KMS-11 (cell line): ENCODE data around the gene ZNF275.

Source experiments
- H2AFZ ChIP-seq: fragments of 200-600 bp; sonication (generic); 2 replicates; pipeline ENCODE4 v1.6.1; 2016; ENCODE audit warnings: antibody characterized with exemption, mixed run types, low read depth
- H3K27ac ChIP-seq: fragments of 200-600 bp; sonication (generic); 2 replicates; pipeline ENCODE4 v1.6.1; 2016; ENCODE audit warnings: mild to moderate bottlenecking, mixed run types
- H3K27me3 ChIP-seq: fragments of 200-600 bp; sonication (generic); 2 replicates; pipeline ENCODE4 v1.6.1; 2017; ENCODE audit warnings: mild to moderate bottlenecking, low read depth, mixed run types, moderate library complexity; ENCODE audit not compliant: insufficient read depth
- H3K36me3 ChIP-seq: fragments of 200-600 bp; sonication (generic); 2 replicates; pipeline ENCODE4 v1.6.1; 2017; ENCODE audit warnings: mild to moderate bottlenecking, mixed run types; ENCODE audit not compliant: insufficient read depth
- H3K4me1 ChIP-seq: fragments of 200-600 bp; sonication (generic); 2 replicates; pipeline ENCODE4 v1.6.1; 2016; ENCODE audit warnings: mild to moderate bottlenecking, low read depth, mixed run types; ENCODE audit not compliant: poor library complexity, severe bottlenecking
- H3K4me2 ChIP-seq: fragments of 200-600 bp; sonication (generic); 2 replicates; pipeline ENCODE4 v1.7.0; 2016; ENCODE audit warnings: mild to moderate bottlenecking, mixed run types
- H3K4me3 ChIP-seq: fragments of 200-600 bp; sonication (generic); IDR thresholded peaks from 2 replicates; pipeline ENCODE4 v1.6.1; 2017; ENCODE audit warnings: low read depth, low read length, mixed read lengths; ENCODE audit not compliant: insufficient read depth
- H3K79me2 ChIP-seq: fragments of 200-600 bp; sonication (generic); 2 replicates; pipeline ENCODE4 v1.6.1; 2016; ENCODE audit warnings: low read depth, mixed run types; ENCODE audit not compliant: insufficient read depth
- H3K9ac ChIP-seq: fragments of 200-600 bp; sonication (generic); 2 replicates; pipeline ENCODE4 v1.6.1; 2016; ENCODE audit warnings: mild to moderate bottlenecking, mixed run types
- H4K20me1 ChIP-seq: fragments of 200-600 bp; sonication (generic); 2 replicates; pipeline ENCODE4 v1.6.1; 2016; ENCODE audit warnings: mild to moderate bottlenecking, mixed run types; ENCODE audit not compliant: insufficient read depth
- TF ChIP-seq, protein P1 (sequence below): fragments of 200-600 bp; sonication (generic); conservative IDR thresholded peaks from 2 replicates; pipeline ENCODE4 v1.6.1; 2017; ENCODE audit warnings: low read depth, mild to moderate bottlenecking, antibody characterized with exemption, low read length, moderate library complexity, mixed read lengths

ZNF275 gene

GRCh38 chrX:153395613-153396319 lies 61.8 kb downstream of the ZNF275 start:
- Histone ChIP-seq H3K27ac (no peak overlapping the region), H3K4me2 (no peak overlapping the region), H3K4me1 (no peaks in the 10 kb centered on the region), H3K4me3 (no peak overlapping the region), H3K36me3 (no peaks in the 10 kb centered on the region), H2AFZ (no peak overlapping the region), H3K27me3 (no peaks in the 10 kb centered on the region), H3K9ac (no peak overlapping the region), H4K20me1 (no peaks in the 10 kb centered on the region), H3K79me2 (no peaks in the 10 kb centered on the region)
- TF ChIP-seq, protein P1, sequence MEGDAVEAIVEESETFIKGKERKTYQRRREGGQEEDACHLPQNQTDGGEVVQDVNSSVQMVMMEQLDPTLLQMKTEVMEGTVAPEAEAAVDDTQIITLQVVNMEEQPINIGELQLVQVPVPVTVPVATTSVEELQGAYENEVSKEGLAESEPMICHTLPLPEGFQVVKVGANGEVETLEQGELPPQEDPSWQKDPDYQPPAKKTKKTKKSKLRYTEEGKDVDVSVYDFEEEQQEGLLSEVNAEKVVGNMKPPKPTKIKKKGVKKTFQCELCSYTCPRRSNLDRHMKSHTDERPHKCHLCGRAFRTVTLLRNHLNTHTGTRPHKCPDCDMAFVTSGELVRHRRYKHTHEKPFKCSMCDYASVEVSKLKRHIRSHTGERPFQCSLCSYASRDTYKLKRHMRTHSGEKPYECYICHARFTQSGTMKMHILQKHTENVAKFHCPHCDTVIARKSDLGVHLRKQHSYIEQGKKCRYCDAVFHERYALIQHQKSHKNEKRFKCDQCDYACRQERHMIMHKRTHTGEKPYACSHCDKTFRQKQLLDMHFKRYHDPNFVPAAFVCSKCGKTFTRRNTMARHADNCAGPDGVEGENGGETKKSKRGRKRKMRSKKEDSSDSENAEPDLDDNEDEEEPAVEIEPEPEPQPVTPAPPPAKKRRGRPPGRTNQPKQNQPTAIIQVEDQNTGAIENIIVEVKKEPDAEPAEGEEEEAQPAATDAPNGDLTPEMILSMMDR, result no peak

DNA sequence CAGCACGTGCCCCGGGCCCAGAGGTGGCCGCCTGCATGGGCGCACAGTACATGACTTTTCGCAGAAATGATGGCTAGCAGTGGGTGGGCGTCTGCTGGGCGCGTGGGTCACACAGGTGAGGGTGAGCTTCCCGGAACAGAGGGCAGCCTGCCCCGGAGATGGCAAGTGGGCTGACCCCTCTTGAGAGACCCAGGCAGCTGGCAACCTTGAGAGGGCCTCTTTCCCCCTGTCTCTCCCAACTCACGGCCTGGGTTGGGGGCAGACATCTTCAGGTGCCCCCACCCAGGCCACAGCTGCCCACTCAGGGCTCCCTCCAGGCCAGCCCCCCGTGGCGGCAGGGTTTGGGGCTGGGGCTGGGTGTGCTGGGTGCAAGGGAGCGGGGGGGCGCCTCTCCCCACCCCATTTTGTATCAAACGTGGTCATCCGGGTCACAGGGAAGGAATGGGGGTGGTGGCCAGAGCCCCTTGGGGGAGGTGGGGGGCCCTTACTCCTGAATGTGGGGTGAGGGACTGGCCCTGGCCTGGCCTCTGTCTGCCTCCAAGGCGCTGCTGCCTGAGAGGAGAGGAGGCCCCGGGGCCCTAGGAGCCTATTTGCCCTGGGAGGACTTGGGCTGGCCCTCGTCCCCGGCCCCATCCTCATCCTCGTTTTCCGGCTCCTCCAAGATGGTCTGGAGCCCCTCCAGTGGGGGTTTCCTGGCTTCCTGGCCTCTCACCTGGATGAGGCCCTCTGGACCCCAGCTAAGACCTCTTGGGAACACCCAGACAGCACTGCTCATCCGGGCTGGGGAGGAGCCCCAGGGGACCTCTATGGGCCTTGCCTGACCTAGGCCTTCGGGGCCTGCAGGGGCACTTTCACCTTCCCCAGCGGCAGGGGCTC lies 62.6 kb downstream of the ZNF275 start:
- H3K27me3 ChIP-seq, result no peaks in the 10 kb centered on the region
- H3K27ac ChIP-seq, result no peak overlapping the region
- no peaks in the 10 kb centered on the region for H3K4me1 ChIP-seq
- H4K20me1 ChIP-seq, result no peaks in the 10 kb centered on the region
- TF ChIP-seq, protein P1, result no peak
- no peak overlapping the region for H3K9ac ChIP-seq
- no peaks in the 10 kb centered on the region for H3K79me2 ChIP-seq
- no peaks in the 10 kb centered on the region for H3K36me3 ChIP-seq
- H2AFZ ChIP-seq, result no peak overlapping the region
- H3K4me3 ChIP-seq, result no peak overlapping the region
- H3K4me2 ChIP-seq, result no peak overlapping the region

DNA sequence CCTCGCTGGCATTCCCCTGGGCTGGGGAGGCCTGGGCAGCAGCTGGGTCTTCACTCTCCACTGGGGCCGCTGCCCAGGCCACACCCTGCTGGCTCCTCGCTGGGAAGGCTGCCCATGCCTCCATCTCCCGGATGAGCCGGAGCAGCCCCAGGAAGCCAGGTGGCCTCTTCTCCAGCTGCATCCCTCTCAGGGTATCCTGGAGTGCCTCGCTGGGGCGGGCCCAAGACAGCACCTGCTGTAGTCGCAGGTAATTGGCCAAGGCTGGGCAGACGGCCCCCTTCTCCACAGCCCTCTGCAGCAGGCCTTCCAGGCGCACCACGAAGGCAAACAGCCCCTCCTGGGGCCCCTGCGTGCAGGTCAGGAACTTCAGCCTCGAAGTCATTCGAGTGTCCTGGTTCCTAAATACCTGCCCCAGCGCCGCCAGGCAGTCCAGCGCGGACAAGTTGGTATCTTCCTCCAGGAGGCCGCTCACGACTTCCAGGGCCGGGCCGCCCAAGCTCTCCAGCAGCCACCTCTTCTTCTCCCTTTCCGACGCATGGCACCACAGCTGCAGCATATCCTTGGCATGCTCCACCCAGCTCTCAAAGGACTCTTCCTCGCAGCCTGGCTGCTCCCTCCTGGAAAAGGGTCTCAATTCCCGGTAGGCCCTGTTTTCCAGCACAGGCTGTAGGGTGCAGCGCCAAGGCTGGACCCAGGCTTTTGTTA lies 63.5 kb downstream of the ZNF275 start:
- Histone ChIP-seq H3K4me2 (no peak overlapping the region), H3K79me2 (no peaks in the 10 kb centered on the region), H4K20me1 (no peaks in the 10 kb centered on the region), H3K9ac (no peak overlapping the region), H3K27me3 (no peaks in the 10 kb centered on the region), H3K27ac (no peak overlapping the region), H2AFZ (no peak overlapping the region), H3K4me3 (no peak overlapping the region), H3K4me1 (no peaks in the 10 kb centered on the region), H3K36me3 (no peaks in the 10 kb centered on the region)
- TF ChIP-seq, protein P1, result no peak

DNA sequence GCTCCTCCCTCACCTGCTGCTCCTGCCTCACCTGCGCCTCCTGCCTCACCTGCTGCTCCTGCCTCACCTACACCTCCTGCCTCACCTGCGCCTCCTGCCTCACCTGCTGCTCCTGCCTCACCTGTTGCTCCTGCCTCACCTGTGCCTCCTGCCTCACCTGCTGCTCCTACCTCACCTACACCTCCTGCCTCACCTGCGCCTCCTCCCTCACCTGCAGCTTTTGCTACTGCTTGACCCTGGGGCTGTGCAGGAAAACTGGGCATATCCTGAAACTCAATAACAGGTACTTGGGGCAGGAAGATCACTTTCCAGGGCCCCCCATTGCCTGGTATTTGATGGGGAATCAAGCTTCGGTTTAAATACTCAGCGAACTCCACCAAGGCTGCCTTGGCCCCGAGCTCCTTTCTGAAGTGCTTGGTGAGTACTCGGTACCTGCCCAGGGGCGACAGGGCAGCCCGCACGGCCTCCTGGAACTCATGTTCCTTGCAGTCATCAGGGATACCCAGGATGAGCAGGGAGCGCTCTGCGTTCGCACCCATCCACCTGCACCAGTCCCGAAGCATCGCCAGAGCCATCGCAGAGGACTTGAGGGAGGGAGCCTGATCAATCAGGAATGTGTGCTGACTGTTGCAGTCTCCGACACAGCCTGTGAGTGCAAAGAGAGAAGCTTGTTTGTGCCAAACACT lies 64.5 kb downstream of the ZNF275 start:
- H3K27ac ChIP-seq, result no peak overlapping the region
- H2AFZ ChIP-seq, result no peak overlapping the region
- H3K4me3 ChIP-seq, result no peak overlapping the region
- H3K36me3 ChIP-seq, result no peaks in the 10 kb centered on the region
- H3K4me1 ChIP-seq, result no peaks in the 10 kb centered on the region
- no peaks in the 10 kb centered on the region for H3K79me2 ChIP-seq
- no peaks in the 10 kb centered on the region for H3K27me3 ChIP-seq
- TF ChIP-seq, protein P1, result no peak
- H3K4me2 ChIP-seq, result no peak overlapping the region
- H3K9ac ChIP-seq, result no peak overlapping the region
- no peaks in the 10 kb centered on the region for H4K20me1 ChIP-seq
